ENCODE measurements around the gene TMEM190. TPM values are rescaled to one million over a fixed set of nuclear protein-coding genes. Genes with fewer than 3 reads are reported as not detected.
"Not testable (repeated sequence)": the region's sequence is repeated elsewhere in the genome, so short reads cannot be mapped to it uniquely, and the experiment has no call there.

Gene TMEM190
- total RNA-seq, 2 experiments from 2014 or later, result not detected

- peak; percentile 99 for DNase-seq
- Mint-ChIP-seq H3K36me3 (ENCODE audit: low read depth) (peaks cover 45% of the 10 kb centered on the region), H3K9me3 (peaks cover 5% of the 10 kb centered on the region), H3K27me3 (peaks cover 14% of the 10 kb centered on the region), H3K27ac (peak overlapping the region; percentile 97), H3K4me1 (peaks cover 45% of the 10 kb centered on the region), H3K4me3 (peak overlapping the region; percentile 83)
- ChIA-PET POLR2A (interaction anchor here (0.6 to 12.3 kb wide), 40 partner anchors 10 to 327 kb away, joined by 3 to 224 read pairs (median 4); partner anchors contain the start of genes HSPBP1, ISOC2, KMT5C and PPP1R12C), CTCF (interaction anchor here (1.0 to 1.5 kb wide), 5 partner anchors 10 to 266 kb away, joined by 3 to 5 read pairs (median 4); partner anchors contain the start of gene TMEM238)
These were observed 31.3 kb downstream of the TMEM190 start for GRCh38 chr19:55407800-55408532.

- H3K27ac Mint-ChIP-seq, result peak overlapping the region; percentile 97
- peaks cover 14% of the 10 kb centered on the region for H3K27me3 Mint-ChIP-seq
- ChIA-PET POLR2A (interaction anchor here (0.8 to 4.9 kb wide), 8 partner anchors 9 to 155 kb away, joined by 3 to 77 read pairs (median 4); partner anchors contain the start of genes PPP6R1, RPL28 and TMEM238), CTCF (interaction anchor here (0.8 to 1.7 kb wide), 4 partner anchors 9 to 107 kb away, joined by 4 to 5 read pairs (median 4); no protein-coding TSS in a partner anchor)
- H3K4me3 Mint-ChIP-seq, result peak overlapping the region; percentile 83
- peaks cover 5% of the 10 kb centered on the region for H3K9me3 Mint-ChIP-seq
- peaks cover 40% of the 10 kb centered on the region for H3K4me1 Mint-ChIP-seq
- no peak for DNase-seq
- peaks cover 40% of the 10 kb centered on the region for H3K36me3 Mint-ChIP-seq (ENCODE audit: low read depth)
These were observed 31.9 kb downstream of the TMEM190 start for GRCh38 chr19:55408533-55408872.

GRCh38 chr19:55409179-55409578, 32.6 kb downstream of the TMEM190 start:
- not testable (repeated sequence) for H3K4me3 Mint-ChIP-seq, H3K9me3 Mint-ChIP-seq, DNase-seq
- POLR2A ChIA-PET, result interaction anchor here (0.8 to 4.9 kb wide), 6 partner anchors 9 to 156 kb away, joined by 3 to 77 read pairs (median 4); partner anchors contain the start of genes PPP6R1, RPL28 and TMEM238
- H3K36me3 Mint-ChIP-seq (ENCODE audit: low read depth), result peaks cover 35% of the 10 kb centered on the region
- CTCF ChIA-PET, result interaction anchor here (0.6 to 1.7 kb wide), 8 partner anchors 9 to 217 kb away, joined by 3 to 6 read pairs (median 4); no protein-coding TSS in a partner anchor
- peaks cover 16% of the 10 kb centered on the region for H3K27me3 Mint-ChIP-seq
- H3K27ac Mint-ChIP-seq, result peak overlapping the region; percentile 97
- peaks cover 35% of the 10 kb centered on the region for H3K4me1 Mint-ChIP-seq

- peaks cover 5% of the 10 kb centered on the region for H3K9me3 Mint-ChIP-seq
- peaks cover 28% of the 10 kb centered on the region for H3K36me3 Mint-ChIP-seq (ENCODE audit: low read depth)
- H3K4me1 Mint-ChIP-seq, result peaks cover 29% of the 10 kb centered on the region
- POLR2A ChIA-PET, result no interaction called here
- no peak for DNase-seq
- peaks cover 20% of the 10 kb centered on the region for H3K27me3 Mint-ChIP-seq
- no peak overlapping the region for H3K27ac Mint-ChIP-seq
- CTCF ChIA-PET, result interaction anchor here (1.7 kb wide), 1 partner anchor 109 kb away, joined by 4 read pairs; no protein-coding TSS in a partner anchor
- no peak overlapping the region for H3K4me3 Mint-ChIP-seq
These were observed 33.5 kb downstream of the TMEM190 start for GRCh38 chr19:55410168-55410567.

DNA sequence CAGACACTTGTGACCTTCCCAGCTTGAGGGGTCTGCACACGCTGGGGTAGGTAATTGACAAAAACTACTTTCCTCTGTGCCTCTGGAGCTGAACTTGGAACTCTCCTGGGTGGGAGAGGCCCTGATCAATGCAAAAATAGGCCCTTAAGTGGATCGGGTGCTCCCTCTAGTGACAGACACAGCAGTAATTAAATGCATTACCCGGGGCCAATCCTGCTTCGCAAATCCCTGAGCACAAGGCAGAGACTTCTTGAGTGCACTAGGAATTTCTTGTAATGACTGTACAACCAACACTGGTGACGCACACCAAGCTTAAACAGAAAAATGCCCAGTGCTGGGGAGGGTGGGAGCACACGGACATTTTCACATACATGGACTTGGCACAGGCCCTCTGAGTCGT, 41.6 kb downstream of the TMEM190 start:
- ChIA-PET CTCF (interaction anchor here (0.6 to 1.9 kb wide), 11 partner anchors 9 to 277 kb away, joined by 3 to 8 read pairs (median 4); partner anchors contain the start of genes TMEM238 and UBE2S), POLR2A (interaction anchor here (4.5 kb wide), 1 partner anchor 11 kb away, joined by 22 read pairs; the partner anchor contains the start of gene UBE2S)
- peaks cover 12% of the 10 kb centered on the region for H3K27me3 Mint-ChIP-seq
- H3K9me3 Mint-ChIP-seq, result no peaks in the 10 kb centered on the region
- no peak overlapping the region for H3K27ac Mint-ChIP-seq
- peaks cover 21% of the 10 kb centered on the region for H3K4me1 Mint-ChIP-seq
- H3K4me3 Mint-ChIP-seq, result no peak overlapping the region
- DNase-seq, result peak; percentile 56
- no peaks in the 10 kb centered on the region for H3K36me3 Mint-ChIP-seq (ENCODE audit: low read depth)

- Mint-ChIP-seq H3K9me3 (no peaks in the 10 kb centered on the region), H3K36me3 (ENCODE audit: low read depth) (no peaks in the 10 kb centered on the region), H3K27ac (no peak overlapping the region), H3K27me3 (peaks cover 16% of the 10 kb centered on the region), H3K4me1 (peaks cover 21% of the 10 kb centered on the region), H3K4me3 (no peak overlapping the region)
- POLR2A ChIA-PET, result interaction anchor here (4.5 kb wide), 1 partner anchor 12 kb away, joined by 22 read pairs; the partner anchor contains the start of gene UBE2S
- CTCF ChIA-PET, result interaction anchor here (0.7 to 1.9 kb wide), 5 partner anchors 10 to 278 kb away, joined by 3 to 7 read pairs (median 4); no protein-coding TSS in a partner anchor
- no peak for DNase-seq
These were observed 42.5 kb downstream of the TMEM190 start for GRCh38 chr19:55419103-55419502.

DNA sequence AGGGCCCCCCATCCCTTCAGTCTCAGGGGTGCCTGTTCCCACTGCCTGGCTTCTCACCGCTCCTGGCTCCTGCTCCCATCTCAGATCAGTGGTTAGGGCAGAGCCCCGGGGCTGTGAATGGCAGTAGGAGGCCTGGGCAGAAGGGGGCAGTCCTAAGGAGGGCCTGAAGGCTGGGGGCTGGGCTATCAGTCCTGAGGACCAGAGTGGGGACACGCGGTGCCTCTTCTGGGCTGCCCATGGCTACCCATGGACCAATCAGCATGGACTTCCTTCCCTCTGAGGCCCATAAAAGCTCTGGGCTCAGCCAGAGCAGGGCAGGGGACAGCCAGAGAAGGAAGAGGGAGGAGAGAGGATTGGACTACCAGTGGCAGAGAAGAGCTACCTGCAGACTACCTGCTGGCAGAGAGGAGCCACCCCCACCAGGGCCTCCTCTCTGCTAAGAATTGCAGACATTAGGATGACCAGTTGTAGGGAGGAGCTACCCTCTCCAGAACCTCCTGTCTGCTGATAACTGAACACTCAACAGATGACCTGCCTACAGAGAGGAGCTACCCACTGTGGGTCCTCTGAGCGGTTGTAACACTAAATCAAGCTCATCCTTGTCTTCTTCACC, 43.1 kb downstream of the TMEM190 start:
- Mint-ChIP-seq H3K36me3 (ENCODE audit: low read depth) (no peaks in the 10 kb centered on the region), H3K4me1 (peaks cover 21% of the 10 kb centered on the region)
- POLR2A ChIA-PET, result interaction anchor here (4.5 kb wide), 1 partner anchor 13 kb away, joined by 22 read pairs; the partner anchor contains the start of gene UBE2S

GRCh38 chr19:55421281-55421680, 44.7 kb downstream of the TMEM190 start:
- not testable (repeated sequence) for H3K9me3 Mint-ChIP-seq; H3K4me3 Mint-ChIP-seq; H3K27ac Mint-ChIP-seq; H3K36me3 Mint-ChIP-seq (ENCODE audit: low read depth)
- ChIA-PET POLR2A (interaction anchor here (1.7 kb wide), 1 partner anchor 14 kb away, joined by 6 read pairs; the partner anchor contains the start of gene UBE2S), CTCF (interaction anchor here (0.6 to 0.7 kb wide), 2 partner anchors 119 to 162 kb away, joined by 3 read pairs; no protein-coding TSS in a partner anchor)
- Mint-ChIP-seq H3K27me3 (peaks cover 20% of the 10 kb centered on the region), H3K4me1 (peaks cover 21% of the 10 kb centered on the region)
- DNase-seq, result peak; percentile 51

More for the DNA sequence above, 43.1 kb downstream of the TMEM190 start:
- Mint-ChIP-seq H3K4me3 (no peak overlapping the region), H3K27me3 (peaks cover 17% of the 10 kb centered on the region), H3K27ac (no peak overlapping the region), H3K9me3 (no peaks in the 10 kb centered on the region)
- CTCF ChIA-PET, result interaction anchor here (0.7 to 1.9 kb wide), 3 partner anchors 54 to 118 kb away, joined by 3 to 7 read pairs (median 3); no protein-coding TSS in a partner anchor
- no peak for DNase-seq

GRCh38 chr19:55423225-55424005, 46.8 kb downstream of the TMEM190 start:
- peaks cover 19% of the 10 kb centered on the region for H3K27me3 Mint-ChIP-seq
- no peaks in the 10 kb centered on the region for H3K36me3 Mint-ChIP-seq (ENCODE audit: low read depth)
- peaks cover 16% of the 10 kb centered on the region for H3K4me1 Mint-ChIP-seq
- no peak overlapping the region for H3K4me3 Mint-ChIP-seq
- no peak overlapping the region for H3K27ac Mint-ChIP-seq
- ChIA-PET CTCF (no interaction called here), POLR2A (interaction anchor here (1.6 kb wide), 1 partner anchor 164 kb away, joined by 5 read pairs; no protein-coding TSS in a partner anchor)
- DNase-seq, result no peak
- no peaks in the 10 kb centered on the region for H3K9me3 Mint-ChIP-seq

DNA sequence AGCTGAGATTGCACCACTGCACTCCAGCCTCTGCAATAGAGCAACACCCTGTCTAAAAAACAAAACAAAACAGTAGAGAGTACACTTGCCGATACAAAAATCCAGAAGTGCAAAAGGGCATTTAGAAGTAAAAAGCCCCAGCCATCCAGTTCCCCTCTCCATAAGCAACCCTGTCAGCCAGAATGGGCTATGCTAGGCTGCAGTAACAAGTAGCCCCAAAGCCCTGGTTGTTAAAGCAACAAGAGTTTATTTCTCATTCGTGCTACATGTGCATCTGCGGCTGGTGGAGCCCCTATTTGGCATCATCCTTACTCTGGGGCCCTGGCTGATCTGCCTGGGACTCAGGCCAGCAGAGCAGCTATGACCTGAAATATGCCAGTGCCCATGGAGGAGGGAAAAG, 47.9 kb downstream of the TMEM190 start:
- Mint-ChIP-seq H3K4me1 (peaks cover 16% of the 10 kb centered on the region), H3K36me3 (ENCODE audit: low read depth) (no peaks in the 10 kb centered on the region)
- POLR2A ChIA-PET, result interaction anchor here (1.1 kb wide), 1 partner anchor 17 kb away, joined by 3 read pairs; the partner anchor contains the start of gene UBE2S

GRCh38 chr19:55426042-55426441, 49.4 kb downstream of the TMEM190 start:
- Mint-ChIP-seq H3K27ac (no peak overlapping the region), H3K36me3 (ENCODE audit: low read depth) (no peaks in the 10 kb centered on the region), H3K4me3 (no peak overlapping the region), H3K4me1 (peaks cover 7% of the 10 kb centered on the region), H3K9me3 (peaks cover 1% of the 10 kb centered on the region), H3K27me3 (peaks cover 18% of the 10 kb centered on the region)
- DNase-seq, result no peak
- CTCF ChIA-PET, result no interaction called here
- POLR2A ChIA-PET, result interaction anchor here (1.9 kb wide), 1 partner anchor 19 kb away, joined by 5 read pairs; the partner anchor contains the start of gene UBE2S

More for the DNA sequence above, 47.9 kb downstream of the TMEM190 start:
- H3K27ac Mint-ChIP-seq, result no peak overlapping the region
- no peak overlapping the region for H3K4me3 Mint-ChIP-seq
- no peak for DNase-seq
- peaks cover 21% of the 10 kb centered on the region for H3K27me3 Mint-ChIP-seq
- H3K9me3 Mint-ChIP-seq, result no peaks in the 10 kb centered on the region
- CTCF ChIA-PET, result no interaction called here

All from activated CD4-positive, alpha-beta memory T cell treated with anti-CD3 and anti-CD28 coated beads, Interleukin-2, amount 10 ng/mL, durations not matched to agents 7 days and 5 days (primary cell).